HCT116 (cell line): ENCODE data around the gene PVR.

Source experiments
- EZH2 ChIP-seq: fragments of 200-600 bp; sonication (generic); IDR thresholded peaks from 2 replicates; pipeline ENCODE4 v1.6.1; 2017; ENCODE audit warnings: antibody characterized with exemption, mixed run types
- ZNF274 ChIP-seq: fragments of 200-500 bp; sonication (Bioruptor generic); IDR thresholded peaks from 2 replicates; pipeline ENCODE4 v1.6.1; 2014; ENCODE audit warnings: mild to moderate bottlenecking, low read depth, low read length, inconsistent platforms

DNA sequence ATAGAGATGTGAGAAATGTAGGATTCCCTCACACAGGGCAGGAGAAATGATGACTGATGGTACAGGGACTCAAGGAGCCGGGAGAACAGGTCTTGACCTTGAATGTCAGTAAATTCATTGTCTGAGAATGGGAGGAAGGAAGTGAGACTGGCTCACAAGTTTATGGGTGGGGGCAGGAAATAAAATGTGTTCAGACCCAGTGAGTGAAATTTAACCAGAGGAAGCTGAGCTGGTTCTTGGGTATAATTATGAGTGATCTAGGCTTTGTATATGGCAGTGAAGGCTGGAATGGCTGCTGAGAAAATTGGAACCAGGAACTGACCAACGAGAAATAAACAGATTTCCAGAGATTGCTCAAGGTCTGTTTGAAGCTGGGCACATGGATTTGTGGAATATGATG is 36.7 kb upstream of the PVR start:
- TF ChIP-seq ZNF274 (no peak), EZH2 (no peak)
